ENCODE data around the gene IRF4.

DNA sequence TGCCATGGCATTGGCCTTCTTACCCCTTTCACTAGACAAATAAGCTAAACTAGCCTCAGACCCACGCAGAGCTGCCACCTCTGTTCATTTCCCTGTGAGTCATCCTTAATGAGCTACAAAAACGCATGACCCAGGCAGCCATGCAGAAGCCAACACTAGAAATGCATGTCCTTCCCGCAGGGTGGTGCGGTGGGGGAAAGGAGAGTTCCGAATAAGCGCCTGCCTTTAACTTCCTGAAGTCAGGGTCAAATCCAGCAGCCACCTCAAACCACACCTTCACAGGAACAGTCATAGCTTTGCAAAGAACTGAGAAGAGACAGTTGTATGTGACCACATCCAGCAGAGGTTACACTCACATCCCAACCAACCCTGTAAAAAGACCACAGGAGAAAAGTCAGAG is 40.4 kb downstream of the IRF4 start:
- no peak for TF ChIP-seq CTCF (conservative IDR thresholded peaks at IDR 0.05; ENCODE audit: low read length)
- no peak for TF ChIP-seq EZH2phosphoT487 (IDR thresholded peaks at IDR 0.05; ENCODE audit: borderline replicate concordance, low read depth, low read length)

All from OCI-LY7 (cell line).